Heart right ventricle (tissue), 16 donors: ENCODE measurements around the gene CEP128. TPM values are rescaled to one million over a fixed set of nuclear protein-coding genes. Genes with fewer than 3 reads are reported as not detected.
A peak's percentile ranks its signal among the peaks of the same experiment; 100 is the strongest.

Experiments used
- ATAC-seq, 8 donors: fragments of 200-7000 bp; cut with Tn5 transposase; one replicate each; pipeline ENCODE4 v1.9.1; 2020; ENCODE audit warnings: mild to moderate bottlenecking in 8 of 8, moderate library complexity in 8 of 8, moderate number of reproducible peaks in 1 of 8
- DNase-seq, 2 donors: peaks; one replicate each; pipeline ENCODE4 v3.0.0-alpha.2; 2020
- H3K27ac ChIP-seq, 10 donors: fragments of 200-600 bp; sonication (generic) in 2 of 10; one replicate each; pipeline versions ENCODE4 v1.5.0 to v1.8.0; 2020 to 2022; ENCODE audit warnings: mild to moderate bottlenecking in 3 of 10
- H3K27me3 ChIP-seq, 7 donors: fragments of 200-600 bp; one replicate each; pipeline ENCODE4 v1.8.0; 2021 to 2022; ENCODE audit warnings: mild to moderate bottlenecking in 2 of 7
- H3K36me3 ChIP-seq, 9 donors: fragments of 200-600 bp; sonication (generic) in 1 of 9; one replicate each; pipeline versions ENCODE4 v1.5.0 to v1.8.0; 2020 to 2022; ENCODE audit warnings: mild to moderate bottlenecking in 2 of 9
- H3K4me1 ChIP-seq, 9 donors: fragments of 200-600 bp; sonication (generic) in 1 of 9; one replicate each; pipeline versions ENCODE4 v1.5.0 to v1.8.0; 2020 to 2022; ENCODE audit warnings: mild to moderate bottlenecking in 4 of 9
- H3K4me3 ChIP-seq, 10 donors: fragments of 200-600 bp; sonication (generic) in 2 of 10; one replicate each; pipeline versions ENCODE4 v1.5.0 to v1.8.0; 2020 to 2022; ENCODE audit warnings: mild to moderate bottlenecking in 7 of 10, moderate library complexity in 2 of 10
- H3K9me3 ChIP-seq, 11 donors: fragments of 200-600 bp in 10 of 11; sonication (generic) in 2 of 11; one replicate each; pipeline versions ENCODE4 v1.5.0 to v1.8.0; 2013 to 2022; ENCODE audit warnings: mild to moderate bottlenecking in 2 of 11, control low read depth in 1 of 11, moderate library complexity in 1 of 11
- WGBS, 2 donors: extraction: QIAGEN DNeasy Blood & Tissue Kit; methylation state at CpG; one replicate each; pipeline ENCODE4 v1.1.7; 2013; ENCODE audit warnings: inconsistent platforms in 1 of 2; 5-methylcytosine and 5-hydroxymethylcytosine counted together
- intact Hi-C, 10 donors: fragments of 100-400 bp; cut with DNase I; formaldehyde crosslinking; loops; one replicate each; pipeline versions ENCODE4 v1.11.1 to v1.14.2; 2022
- polyA plus RNA-seq, 2 donors: library from polyadenylated mRNA; stranded (reverse); fragments of 200-250 nt; gene quantifications; one replicate each; pipeline ENCODE4 v1.2.3, GENCODE V29; 2013
- total RNA-seq, 10 donors: library from RNA; stranded (reverse); fragmentation: NEBNext Ultra II Directional in 3 of 10; extraction: Animal tissue kit (Norgen Biotek cat#: 25700) in 3 of 10; gene quantifications; one replicate each; pipeline versions ENCODE4 v1.2.1 to v1.2.4, GENCODE V29; 2021 to 2023
- TF ChIP-seq, protein P1 (sequence below), 9 donors: fragments of 200-600 bp; sonication (generic) in 2 of 9; IDR thresholded peaks; one replicate each; pipeline versions ENCODE4 v1.5.0 to v1.8.0; 2021 to 2022; ENCODE audit warnings: antibody characterized with exemption in 9 of 9, mild to moderate bottlenecking in 5 of 9, moderate library complexity in 1 of 9
- donor health status: Arrhythmogenic right ventricular cardiomyopathy.
- donor health status: ischemic (EF 13 %, LVEDD 7.1; RV severe dilation, severe dysfunction).
- donor health status: healthy with polysubstance abuse.
- donor health status: DM: no; HTN: yes; CAD: no.
- donor health status: DM: no; HTN: no; CAD: no.
- donor health status: ischemic (EF 25% LVEDD 6.9; RV normal size, moderate dysfunction).
- donor health status: ischemic (EF 25% LVEDD 5.7; RV mildly dilated, moderate dysfunction).
- donor health status: healthy.
- donor health status: DM: yes; HTN: yes; CAD: no.
- donor health status: Ischemic cardiomyopathy.
- donor health status: ischemic (EF 35%, LVEDD 5.7; RV mildly dilated, moderate dysfunction).
- donor health status: nonischemic (EF 11% LVEDD 7.7; RV severe dilation, severe dysfunction).
- donor health status: DM: yes; HTN: yes; CAD: no.
- donor health status: PGD.
- donor health status: ischemic (EF 29% LVEDD 5.4; RV normal size, mild dysfunction).
- donor health status: nonischemic (EF 23%, LVEDD 6.1; RV moderate dilation, normal function).

Gene CEP128
- total and polyA plus RNA-seq, 12 donors, result 0.93 to 4.9 (median 3.3) TPM

DNA sequence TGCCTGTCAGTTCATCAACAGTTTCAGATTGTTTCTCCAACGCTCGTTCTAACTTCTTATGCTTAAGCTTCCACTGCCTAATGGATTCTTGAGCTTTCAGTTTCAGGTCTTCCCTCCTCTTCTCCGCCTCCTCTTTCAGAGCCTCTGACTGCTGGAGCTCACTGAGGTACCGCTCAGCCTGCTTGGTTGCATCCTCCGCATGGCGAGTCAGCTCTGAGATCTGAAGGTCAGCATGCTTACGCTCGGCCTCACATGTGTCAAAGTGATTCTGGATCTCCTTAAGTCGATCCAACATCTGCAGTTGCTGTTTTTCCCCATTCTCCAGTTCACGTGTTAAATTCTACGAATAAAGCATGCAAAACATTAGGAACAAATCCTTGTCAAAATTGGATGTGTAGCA lies 148.8 kb downstream of the CEP128 start:
- Histone ChIP-seq H3K27me3 (no peaks in the 10 kb centered on the region), H3K36me3 (peaks cover 0 to 17% (median 4%) of the 10 kb centered on the region in 9 donors), H3K4me1 (no peaks in the 10 kb centered on the region), H3K27ac (no peak overlapping the region), H3K4me3 (no peak overlapping the region), H3K9me3 (no peaks in the 10 kb centered on the region)
- TF ChIP-seq, protein P1, sequence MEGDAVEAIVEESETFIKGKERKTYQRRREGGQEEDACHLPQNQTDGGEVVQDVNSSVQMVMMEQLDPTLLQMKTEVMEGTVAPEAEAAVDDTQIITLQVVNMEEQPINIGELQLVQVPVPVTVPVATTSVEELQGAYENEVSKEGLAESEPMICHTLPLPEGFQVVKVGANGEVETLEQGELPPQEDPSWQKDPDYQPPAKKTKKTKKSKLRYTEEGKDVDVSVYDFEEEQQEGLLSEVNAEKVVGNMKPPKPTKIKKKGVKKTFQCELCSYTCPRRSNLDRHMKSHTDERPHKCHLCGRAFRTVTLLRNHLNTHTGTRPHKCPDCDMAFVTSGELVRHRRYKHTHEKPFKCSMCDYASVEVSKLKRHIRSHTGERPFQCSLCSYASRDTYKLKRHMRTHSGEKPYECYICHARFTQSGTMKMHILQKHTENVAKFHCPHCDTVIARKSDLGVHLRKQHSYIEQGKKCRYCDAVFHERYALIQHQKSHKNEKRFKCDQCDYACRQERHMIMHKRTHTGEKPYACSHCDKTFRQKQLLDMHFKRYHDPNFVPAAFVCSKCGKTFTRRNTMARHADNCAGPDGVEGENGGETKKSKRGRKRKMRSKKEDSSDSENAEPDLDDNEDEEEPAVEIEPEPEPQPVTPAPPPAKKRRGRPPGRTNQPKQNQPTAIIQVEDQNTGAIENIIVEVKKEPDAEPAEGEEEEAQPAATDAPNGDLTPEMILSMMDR (IDR thresholded peaks at IDR 0.05), result no peak
- 95 to 96% methylated on average over 11 of the region's 11 CpGs for WGBS, 2 donors
- intact Hi-C loops, result no loop called here
- DNase-seq (no peak), ATAC-seq (no peak)

DNA sequence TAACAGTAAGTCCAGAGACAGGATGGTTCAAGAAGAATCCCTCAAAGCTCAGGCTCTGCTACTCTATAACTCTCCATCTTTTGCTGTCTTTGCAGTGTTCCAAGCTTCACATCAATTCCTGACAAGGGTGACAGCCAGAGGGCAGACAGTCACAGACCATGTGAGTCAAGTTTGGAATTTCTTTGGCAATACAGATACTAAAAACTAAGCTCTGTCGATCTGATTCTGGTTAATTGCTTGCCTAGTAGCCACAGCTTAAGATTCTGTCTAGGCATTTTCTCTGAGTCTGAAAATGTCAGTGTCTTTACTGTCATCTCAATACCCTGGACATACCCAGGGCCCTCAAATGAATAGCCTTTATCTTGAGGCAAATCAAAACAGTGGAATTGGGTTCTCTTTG lies 153.7 kb downstream of the CEP128 start:
- H3K36me3 ChIP-seq, result peaks cover 0 to 17% (median 4%) of the 10 kb centered on the region in 9 donors
- no peak overlapping the region for H3K27ac ChIP-seq
- no peaks in the 10 kb centered on the region for H3K4me1 ChIP-seq
- H3K27me3 ChIP-seq, result no peaks in the 10 kb centered on the region
- TF ChIP-seq, protein P1 (IDR thresholded peaks at IDR 0.05), result no peak
- no peak for DNase-seq
- 76 to 85% methylated on average over 1 of the region's 1 CpG for WGBS, 2 donors
- no peaks in the 10 kb centered on the region for H3K9me3 ChIP-seq
- no peak for ATAC-seq
- no peak overlapping the region for H3K4me3 ChIP-seq
- intact Hi-C loops, result loop anchor here in 1 of 10 donors (5.0 kb wide), 1 partner anchor 731 kb away; no protein-coding TSS in a partner anchor

- H3K36me3 ChIP-seq, result peaks cover 0 to 7% (median 0%) of the 10 kb centered on the region in 9 donors
- ATAC-seq (peak in 2 of 8 donors; percentile 48 to 59), DNase-seq (no peak)
- H3K4me1 ChIP-seq, result no peaks in the 10 kb centered on the region
- H3K4me3 ChIP-seq, result no peak overlapping the region
- TF ChIP-seq, protein P1 (IDR thresholded peaks at IDR 0.05), result peak in 3 of 9 donors; percentile 17 to 22 (median 19)
- intact Hi-C loops, result loop anchor here in 1 of 10 donors (5.0 kb wide), 1 partner anchor 728 kb away; no protein-coding TSS in a partner anchor
- no peak overlapping the region for H3K27ac ChIP-seq
- no peaks in the 10 kb centered on the region for H3K27me3 ChIP-seq
- 75 to 76% methylated on average over 4 of the region's 4 CpGs for WGBS, 2 donors
- no peaks in the 10 kb centered on the region for H3K9me3 ChIP-seq
These were observed 156.7 kb downstream of the CEP128 start for GRCh38 chr14:80784820-80785219.

DNA sequence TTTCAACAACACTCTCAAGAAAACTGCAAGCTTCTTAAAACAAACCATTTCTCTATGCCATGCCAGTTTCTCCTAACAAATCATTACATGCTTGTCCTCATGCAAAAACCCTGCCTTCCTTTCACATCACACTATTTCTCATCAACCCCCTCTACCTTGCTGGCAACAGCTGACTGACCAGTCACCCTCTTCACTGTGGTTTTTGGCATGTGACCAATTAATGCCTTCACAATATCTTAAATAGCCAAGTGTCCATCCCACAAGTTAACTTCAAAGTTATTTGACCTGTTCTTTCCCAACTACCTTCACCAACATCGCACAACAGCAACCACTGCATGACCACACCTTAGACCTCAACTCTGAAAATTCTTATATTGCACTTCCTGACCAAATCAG lies 159.6 kb downstream of the CEP128 start:
- peaks cover 0 to 7% (median 0%) of the 10 kb centered on the region in 9 donors for H3K36me3 ChIP-seq
- H3K27ac ChIP-seq, result no peak overlapping the region
- H3K9me3 ChIP-seq, result peaks cover 0 to 4% (median 0%) of the 10 kb centered on the region in 11 donors
- no peaks in the 10 kb centered on the region for H3K4me1 ChIP-seq
- TF ChIP-seq, protein P1 (IDR thresholded peaks at IDR 0.05), result no peak
- ATAC-seq (no peak), DNase-seq (no peak)
- H3K27me3 ChIP-seq, result no peaks in the 10 kb centered on the region
- WGBS, 2 donors, result 92 to 94% methylated on average over 1 of the region's 1 CpG
- intact Hi-C loops, result no loop called here
- H3K4me3 ChIP-seq, result no peak overlapping the region
